K562 (cell line): Measurements from ENCODE around the gene TMIGD2. TPM values are rescaled to one million over a fixed set of nuclear protein-coding genes. Genes with fewer than 3 reads are reported as not detected.

Experiments used
- BMI1 ChIP-seq: fragments of 150-350 bp; IDR thresholded peaks from 2 replicates; pipeline ENCODE4 v1.6.1; 2014; ENCODE audit warnings: low read length
- FOXK1 ChIP-seq: sonication (generic); formaldehyde crosslinking; IDR thresholded peaks from 2 replicates; pipeline ENCODE4 v1.8.0; 2022; ENCODE audit warnings: missing genetic modification reagents, mild to moderate bottlenecking, borderline replicate concordance
- GATAD2B ChIP-seq: fragments of 450-650 bp; IDR thresholded peaks from 2 replicates; pipeline ENCODE4 v1.6.1; 2017; ENCODE audit warnings: mild to moderate bottlenecking, borderline replicate concordance
- HLTF ChIP-seq: fragments of 450-650 bp; IDR thresholded peaks from 2 replicates; pipeline ENCODE4 v1.6.1; 2016
- ILF3 ChIP-seq: fragments of 450-650 bp; IDR thresholded peaks from 2 replicates; pipeline ENCODE4 v1.6.1; 2018; ENCODE audit warnings: antibody characterized with exemption, mild to moderate bottlenecking, moderate library complexity, borderline replicate concordance
- MCM7 ChIP-seq, 2 experiments: fragments of 450-650 bp; IDR thresholded peaks; 2 replicates each; pipeline ENCODE4 v1.6.1; 2016 to 2018
- NFIX ChIP-seq: fragments of 250-450 bp; sonication (Bioruptor Pico); IDR thresholded peaks from 2 replicates; pipeline ENCODE4 v1.4.0; 2020; ENCODE audit warnings: low read depth, mild to moderate bottlenecking, moderate library complexity
- PPARD ChIP-seq: fragments of 250-450 bp; sonication (Bioruptor Pico); IDR thresholded peaks from 2 replicates; pipeline ENCODE4 v1.8.0; 2022; ENCODE audit warnings: inconsistent platforms, mild to moderate bottlenecking, moderate library complexity
- RUNX1 ChIP-seq: sonication (generic); IDR thresholded peaks from 2 replicates; pipeline ENCODE4 v1.6.1; 2016; ENCODE audit warnings: antibody characterized with exemption, low read depth
- SREBF2 ChIP-seq: sonication (generic); formaldehyde crosslinking; IDR thresholded peaks from 2 replicates; pipeline ENCODE4 v1.4.0; 2020; ENCODE audit warnings: mild to moderate bottlenecking, missing genetic modification reagents
- STAG1 ChIP-seq: sonication (generic); formaldehyde crosslinking; IDR thresholded peaks from 2 replicates; pipeline ENCODE4 v1.5.0; 2020; ENCODE audit warnings: missing genetic modification reagents, borderline replicate concordance
- TGIF2 ChIP-seq: sonication (generic); formaldehyde crosslinking; IDR thresholded peaks from 2 replicates; pipeline ENCODE4 v1.8.1; 2022; ENCODE audit warnings: mild to moderate bottlenecking, missing genetic modification reagents, moderate library complexity
- XRCC4 ChIP-seq: IDR thresholded peaks from one replicate; pipeline ENCODE4 v1.6.1; 2011; ENCODE audit not compliant: insufficient read depth, insufficient read length; ENCODE audit errors: extremely low read depth
- ZNF282 ChIP-seq: sonication (generic); formaldehyde crosslinking; IDR thresholded peaks from 2 replicates; pipeline ENCODE4 v1.8.1; 2023; ENCODE audit warnings: missing genetic modification reagents
- polyA plus RNA-seq, 8 experiments: library from polyadenylated mRNA; depleted of rRNA in 4 of 8; stranded (reverse) in 5 of 8; unstranded in 3 of 8; fragments of >200 nt; fragmentation: Nextera tagmentation in 2 of 8; fragmentation: Illumina TruSeq in 1 of 8; extraction: Ambion mirVana in 2 of 8; extraction: Trizol in 1 of 8; gene quantifications; 2 replicates each; pipeline versions ENCODE4 v1.2.1 to v1.2.3, GENCODE V29; 2011 to 2014; ENCODE audit warnings: inconsistent platforms in 1 of 8, missing spikeins in 1 of 8
- total RNA-seq, 7 experiments: library from RNA; depleted of rRNA in 6 of 7; stranded (reverse); fragments of >200 nt in 6 of 7; fragmentation: Illumina TruSeq in 2 of 7; extraction: Trizol in 2 of 7; gene quantifications; 2 replicates each; pipeline versions ENCODE4 v1.2.1 to v1.2.3, GENCODE V29; 2011 to 2021; ENCODE audit warnings: low replicate concordance in 1 of 7
- TF ChIP-seq, protein P1 (sequence below): fragments of 450-650 bp; IDR thresholded peaks from 2 replicates; pipeline ENCODE4 v1.7.0; 2016; ENCODE audit warnings: borderline replicate concordance
- TF ChIP-seq, protein P2 (sequence below): fragments of 450-650 bp; IDR thresholded peaks from 2 replicates; pipeline ENCODE4 v1.6.1; 2018; ENCODE audit not compliant: partially characterized antibody
- TF ChIP-seq, protein P3 (sequence below), 2 experiments: IDR thresholded peaks; 2 replicates each; pipeline ENCODE4 v1.6.1; 2011; ENCODE audit warnings: borderline replicate concordance in 1 of 2, control low read depth in 1 of 2, low read depth in 1 of 2, low read length in 1 of 2, mild to moderate bottlenecking in 1 of 2, mixed read lengths in 1 of 2, moderate library complexity in 1 of 2; ENCODE audit not compliant: insufficient read depth in 1 of 2, insufficient read length in 1 of 2, poor library complexity in 1 of 2, severe bottlenecking in 1 of 2; ENCODE audit errors: extremely low read depth in 1 of 2
- TF ChIP-seq, protein P4 (sequence below): sonication (generic); formaldehyde crosslinking; IDR thresholded peaks from 2 replicates; pipeline ENCODE4 v1.8.1; 2023; ENCODE audit warnings: missing genetic modification reagents, mild to moderate bottlenecking, borderline replicate concordance

Gene TMIGD2
- total and polyA plus RNA-seq, 9 of the 15 experiments (the other 6 are each of a cell fraction or from before 2014, with no cell fraction given) = not detected

DNA sequence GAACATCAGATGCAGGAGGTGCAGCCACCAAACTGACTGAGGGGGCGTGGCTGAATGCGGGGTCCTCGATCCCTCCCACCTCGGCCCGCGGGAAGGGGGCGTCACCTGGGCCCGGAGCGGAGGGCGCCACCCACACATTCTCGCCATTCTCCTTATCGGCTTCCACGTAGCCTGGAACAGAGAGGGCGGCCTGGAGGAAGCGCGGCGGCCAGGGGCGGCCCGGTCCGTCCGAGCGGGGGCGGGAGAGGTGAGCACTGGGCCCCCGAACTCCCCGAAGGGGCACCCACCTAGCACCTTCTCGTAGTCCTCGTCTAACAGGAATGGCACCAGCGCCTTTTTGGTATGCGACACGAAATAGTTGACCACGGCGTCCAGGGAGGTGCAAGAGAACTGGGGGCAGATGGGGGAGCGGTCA lies 24.7 kb upstream of the TMIGD2 start (continued):
- TF ChIP-seq, protein P1, sequence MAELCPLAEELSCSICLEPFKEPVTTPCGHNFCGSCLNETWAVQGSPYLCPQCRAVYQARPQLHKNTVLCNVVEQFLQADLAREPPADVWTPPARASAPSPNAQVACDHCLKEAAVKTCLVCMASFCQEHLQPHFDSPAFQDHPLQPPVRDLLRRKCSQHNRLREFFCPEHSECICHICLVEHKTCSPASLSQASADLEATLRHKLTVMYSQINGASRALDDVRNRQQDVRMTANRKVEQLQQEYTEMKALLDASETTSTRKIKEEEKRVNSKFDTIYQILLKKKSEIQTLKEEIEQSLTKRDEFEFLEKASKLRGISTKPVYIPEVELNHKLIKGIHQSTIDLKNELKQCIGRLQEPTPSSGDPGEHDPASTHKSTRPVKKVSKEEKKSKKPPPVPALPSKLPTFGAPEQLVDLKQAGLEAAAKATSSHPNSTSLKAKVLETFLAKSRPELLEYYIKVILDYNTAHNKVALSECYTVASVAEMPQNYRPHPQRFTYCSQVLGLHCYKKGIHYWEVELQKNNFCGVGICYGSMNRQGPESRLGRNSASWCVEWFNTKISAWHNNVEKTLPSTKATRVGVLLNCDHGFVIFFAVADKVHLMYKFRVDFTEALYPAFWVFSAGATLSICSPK = no peak
- TF ChIP-seq, protein P2, sequence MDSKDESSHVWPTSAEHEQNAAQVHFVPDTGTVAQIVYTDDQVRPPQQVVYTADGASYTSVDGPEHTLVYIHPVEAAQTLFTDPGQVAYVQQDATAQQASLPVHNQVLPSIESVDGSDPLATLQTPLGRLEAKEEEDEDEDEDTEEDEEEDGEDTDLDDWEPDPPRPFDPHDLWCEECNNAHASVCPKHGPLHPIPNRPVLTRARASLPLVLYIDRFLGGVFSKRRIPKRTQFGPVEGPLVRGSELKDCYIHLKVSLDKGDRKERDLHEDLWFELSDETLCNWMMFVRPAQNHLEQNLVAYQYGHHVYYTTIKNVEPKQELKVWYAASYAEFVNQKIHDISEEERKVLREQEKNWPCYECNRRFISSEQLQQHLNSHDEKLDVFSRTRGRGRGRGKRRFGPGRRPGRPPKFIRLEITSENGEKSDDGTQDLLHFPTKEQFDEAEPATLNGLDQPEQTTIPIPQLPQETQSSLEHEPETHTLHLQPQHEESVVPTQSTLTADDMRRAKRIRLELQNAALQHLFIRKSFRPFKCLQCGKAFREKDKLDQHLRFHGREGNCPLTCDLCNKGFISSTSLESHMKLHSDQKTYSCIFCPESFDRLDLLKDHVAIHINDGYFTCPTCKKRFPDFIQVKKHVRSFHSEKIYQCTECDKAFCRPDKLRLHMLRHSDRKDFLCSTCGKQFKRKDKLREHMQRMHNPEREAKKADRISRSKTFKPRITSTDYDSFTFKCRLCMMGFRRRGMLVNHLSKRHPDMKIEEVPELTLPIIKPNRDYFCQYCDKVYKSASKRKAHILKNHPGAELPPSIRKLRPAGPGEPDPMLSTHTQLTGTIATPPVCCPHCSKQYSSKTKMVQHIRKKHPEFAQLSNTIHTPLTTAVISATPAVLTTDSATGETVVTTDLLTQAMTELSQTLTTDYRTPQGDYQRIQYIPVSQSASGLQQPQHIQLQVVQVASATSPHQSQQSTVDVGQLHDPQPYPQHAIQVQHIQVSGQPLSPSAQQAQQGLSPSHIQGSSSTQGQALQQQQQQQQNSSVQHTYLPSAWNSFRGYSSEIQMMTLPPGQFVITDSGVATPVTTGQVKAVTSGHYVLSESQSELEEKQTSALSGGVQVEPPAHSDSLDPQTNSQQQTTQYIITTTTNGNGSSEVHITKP = no peak
- TF ChIP-seq, protein P3, sequence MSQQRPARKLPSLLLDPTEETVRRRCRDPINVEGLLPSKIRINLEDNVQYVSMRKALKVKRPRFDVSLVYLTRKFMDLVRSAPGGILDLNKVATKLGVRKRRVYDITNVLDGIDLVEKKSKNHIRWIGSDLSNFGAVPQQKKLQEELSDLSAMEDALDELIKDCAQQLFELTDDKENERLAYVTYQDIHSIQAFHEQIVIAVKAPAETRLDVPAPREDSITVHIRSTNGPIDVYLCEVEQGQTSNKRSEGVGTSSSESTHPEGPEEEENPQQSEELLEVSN (IDR thresholded peaks at IDR 0.05; ENCODE audit: borderline replicate concordance in 1 of 2, extremely low read depth in 1 of 2, insufficient read depth in 1 of 2, insufficient read length in 1 of 2, low read depth in 1 of 2, low read length in 1 of 2, poor library complexity in 1 of 2, severe bottlenecking in 1 of 2) = no peak
- TF ChIP-seq RUNX1 = no peak
- 0 out of 2 replicates have a peak, but pooled peaks have one; percentile 42 for TF ChIP-seq HLTF
- TF ChIP-seq FOXK1 (CRISPR knock-in tag) = no peak; the same call in 1 of the 2 replicates
- TF ChIP-seq PPARD (CRISPR knock-in tag) = no peak
- TF ChIP-seq XRCC4 = no peak
- TF ChIP-seq NFIX (CRISPR knock-in tag) = no peak
- TF ChIP-seq GATAD2B = no peak
- no peak for TF ChIP-seq MCM7 (IDR thresholded peaks at IDR 0.05)
- no peak for TF ChIP-seq ZNF282 (CRISPR knock-in tag)
- no peak for TF ChIP-seq SREBF2 (CRISPR knock-in tag)
- TF ChIP-seq, protein P4, sequence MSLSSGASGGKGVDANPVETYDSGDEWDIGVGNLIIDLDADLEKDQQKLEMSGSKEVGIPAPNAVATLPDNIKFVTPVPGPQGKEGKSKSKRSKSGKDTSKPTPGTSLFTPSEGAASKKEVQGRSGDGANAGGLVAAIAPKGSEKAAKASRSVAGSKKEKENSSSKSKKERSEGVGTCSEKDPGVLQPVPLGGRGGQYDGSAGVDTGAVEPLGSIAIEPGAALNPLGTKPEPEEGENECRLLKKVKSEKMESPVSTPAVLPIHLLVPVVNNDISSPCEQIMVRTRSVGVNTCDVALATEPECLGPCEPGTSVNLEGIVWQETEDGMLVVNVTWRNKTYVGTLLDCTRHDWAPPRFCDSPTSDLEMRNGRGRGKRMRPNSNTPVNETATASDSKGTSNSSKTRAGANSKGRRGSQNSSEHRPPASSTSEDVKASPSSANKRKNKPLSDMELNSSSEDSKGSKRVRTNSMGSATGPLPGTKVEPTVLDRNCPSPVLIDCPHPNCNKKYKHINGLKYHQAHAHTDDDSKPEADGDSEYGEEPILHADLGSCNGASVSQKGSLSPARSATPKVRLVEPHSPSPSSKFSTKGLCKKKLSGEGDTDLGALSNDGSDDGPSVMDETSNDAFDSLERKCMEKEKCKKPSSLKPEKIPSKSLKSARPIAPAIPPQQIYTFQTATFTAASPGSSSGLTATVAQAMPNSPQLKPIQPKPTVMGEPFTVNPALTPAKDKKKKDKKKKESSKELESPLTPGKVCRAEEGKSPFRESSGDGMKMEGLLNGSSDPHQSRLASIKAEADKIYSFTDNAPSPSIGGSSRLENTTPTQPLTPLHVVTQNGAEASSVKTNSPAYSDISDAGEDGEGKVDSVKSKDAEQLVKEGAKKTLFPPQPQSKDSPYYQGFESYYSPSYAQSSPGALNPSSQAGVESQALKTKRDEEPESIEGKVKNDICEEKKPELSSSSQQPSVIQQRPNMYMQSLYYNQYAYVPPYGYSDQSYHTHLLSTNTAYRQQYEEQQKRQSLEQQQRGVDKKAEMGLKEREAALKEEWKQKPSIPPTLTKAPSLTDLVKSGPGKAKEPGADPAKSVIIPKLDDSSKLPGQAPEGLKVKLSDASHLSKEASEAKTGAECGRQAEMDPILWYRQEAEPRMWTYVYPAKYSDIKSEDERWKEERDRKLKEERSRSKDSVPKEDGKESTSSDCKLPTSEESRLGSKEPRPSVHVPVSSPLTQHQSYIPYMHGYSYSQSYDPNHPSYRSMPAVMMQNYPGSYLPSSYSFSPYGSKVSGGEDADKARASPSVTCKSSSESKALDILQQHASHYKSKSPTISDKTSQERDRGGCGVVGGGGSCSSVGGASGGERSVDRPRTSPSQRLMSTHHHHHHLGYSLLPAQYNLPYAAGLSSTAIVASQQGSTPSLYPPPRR (CRISPR knock-in tag) = no peak
- TF ChIP-seq BMI1 = no peak
- TF ChIP-seq TGIF2 (CRISPR knock-in tag) = no peak
- no peak for TF ChIP-seq ILF3
- TF ChIP-seq STAG1 (CRISPR knock-in tag) = no peak
